Endothelial cell of umbilical vein (primary cell): ENCODE data around the gene DAB1. TPM values are rescaled to one million over a fixed set of nuclear protein-coding genes. Genes with fewer than 3 reads are reported as not detected.

Experiments used
- BruUV-seq: library from RNA; stranded (reverse); fragments of 400-500 nt; replicated peaks from 2 replicates; lab custom pipeline; 2021; lab: Mats Ljungman, UMichigan
- CTCF ChIA-PET: fragments of 300-600, 350-600 bp; sonication (Branson Sonifier 250); formaldehyde crosslinking; loops from one replicate; lab custom pipeline; 2021; ENCODE audit warnings: antibody characterized with exemption, inconsistent platforms; lab: Charles Lee
- POLR2A ChIA-PET: fragments of 300-600, 350-600 bp; sonication (Branson Sonifier 250); formaldehyde crosslinking; loops from one replicate; lab custom pipeline; 2021; ENCODE audit warnings: antibody characterized with exemption, inconsistent platforms; lab: Charles Lee
- DNase-seq: peaks from one replicate; pipeline ENCODE4 v3.0.0-alpha.2; 2011; ENCODE audit warnings: low read depth, low spot score
- FAIRE-seq: peaks from 2 replicates; lab custom pipeline; 2011; peaks lifted over from hg19 to GRCh38; lab: Jason Lieb, UNC
- H2AFZ ChIP-seq: 2 replicates; pipeline ENCODE4 v1.6.0; 2012; ENCODE audit warnings: low read depth, low read length, control low read depth, inconsistent platforms
- H3K27ac ChIP-seq: 2 replicates; pipeline ENCODE4 v1.5.1; 2011; ENCODE audit warnings: low read depth, mild to moderate bottlenecking, control low read depth, low read length, moderate library complexity; ENCODE audit not compliant: insufficient read depth
- H3K27me3 ChIP-seq, 2 experiments: 2 replicates each; pipeline versions ENCODE4 v1.6.0 to v1.6.1; 2011; ENCODE audit warnings: low read length in 2 of 2, mixed read lengths in 1 of 2; ENCODE audit not compliant: control insufficient read depth in 2 of 2, insufficient read depth in 2 of 2
- H3K36me3 ChIP-seq, 2 experiments: 2 replicates in 1 of 2; 3 replicates in 1 of 2; pipeline ENCODE4 v1.5.1; 2011; ENCODE audit warnings: low read length in 2 of 2, mild to moderate bottlenecking in 1 of 2, moderate library complexity in 1 of 2; ENCODE audit not compliant: control insufficient read depth in 2 of 2, insufficient read depth in 2 of 2; ENCODE audit errors: extremely low read depth in 1 of 2
- H3K4me1 ChIP-seq: 3 replicates; pipeline ENCODE4 v1.5.1; 2011; ENCODE audit warnings: mild to moderate bottlenecking, low read length; ENCODE audit not compliant: control insufficient read depth, insufficient read depth; ENCODE audit errors: extremely low read depth
- H3K4me2 ChIP-seq: 2 replicates; pipeline ENCODE4 v1.6.1; 2011; ENCODE audit warnings: low read length, control low read depth, mixed read lengths; ENCODE audit not compliant: insufficient read depth
- H3K4me3 ChIP-seq, 3 experiments: fragments of 200-600 bp in 1 of 3; sonication (generic), shearing (Covaris generic) in 1 of 3; replicated peaks in 1 of 3; 2 replicates each; pipeline ENCODE4 v1.5.1; 2011 to 2016; ENCODE audit warnings: control low read depth in 3 of 3, low read length in 3 of 3, mild to moderate bottlenecking in 2 of 3, inconsistent platforms in 1 of 3, low read depth in 1 of 3, moderate library complexity in 1 of 3; ENCODE audit not compliant: insufficient read depth in 1 of 3
- H3K79me2 ChIP-seq: 2 replicates; pipeline ENCODE4 v1.6.0; 2012; ENCODE audit warnings: low read length, inconsistent platforms; ENCODE audit not compliant: control insufficient read depth, insufficient read depth
- H3K9ac ChIP-seq: replicated peaks from 2 replicates; pipeline ENCODE3; 2011; ENCODE audit warnings: low read length, control low read depth; ENCODE audit not compliant: insufficient read depth; ENCODE audit errors: extremely low read depth
- H3K9me1 ChIP-seq: replicated peaks from 3 replicates; pipeline ENCODE4 v1.6.0; 2011; ENCODE audit warnings: mild to moderate bottlenecking, low read length; ENCODE audit not compliant: control insufficient read depth, insufficient read depth; ENCODE audit errors: extremely low read depth
- H3K9me3 ChIP-seq: replicated peaks from 2 replicates; pipeline ENCODE4 v1.5.1; 2012; ENCODE audit warnings: low read length, inconsistent platforms; ENCODE audit not compliant: control insufficient read depth, insufficient read depth
- H4K20me1 ChIP-seq: replicated peaks from 2 replicates; pipeline ENCODE3; 2011; ENCODE audit warnings: mild to moderate bottlenecking, low read length; ENCODE audit not compliant: control insufficient read depth, insufficient read depth; ENCODE audit errors: extremely low read depth
- CTCF ChIP-seq, 2 donors: IDR thresholded peaks; 1 replicate in 1 of 2; 2 replicates in 1 of 2; pipeline ENCODE4 v1.5.1; 2011; ENCODE audit warnings: low read length in 2 of 2, mild to moderate bottlenecking in 2 of 2, moderate library complexity in 2 of 2, control low read depth in 1 of 2, inconsistent platforms in 1 of 2, low read depth in 1 of 2; ENCODE audit not compliant: insufficient read depth in 1 of 2; ENCODE audit errors: extremely low read depth in 1 of 2
- EZH2 ChIP-seq: IDR thresholded peaks from 2 replicates; pipeline ENCODE4 v1.6.1; 2012; ENCODE audit warnings: borderline replicate concordance, low read depth, mild to moderate bottlenecking, moderate library complexity, low read length, inconsistent platforms; ENCODE audit not compliant: severe bottlenecking
- FOS ChIP-seq: IDR thresholded peaks from 2 replicates; pipeline ENCODE4 v1.6.1; 2011; ENCODE audit warnings: mild to moderate bottlenecking, low read length, moderate library complexity, borderline replicate concordance; ENCODE audit not compliant: insufficient read depth
- GATA2 ChIP-seq: IDR thresholded peaks from 2 replicates; pipeline ENCODE4 v1.7.0; 2011; ENCODE audit warnings: low read depth, mild to moderate bottlenecking, moderate library complexity, mixed read lengths, low read length; ENCODE audit not compliant: insufficient read length, insufficient read depth
- JUN ChIP-seq: IDR thresholded peaks from 2 replicates; pipeline ENCODE4 v1.6.1; 2011; ENCODE audit warnings: borderline replicate concordance, low read depth; ENCODE audit not compliant: insufficient read length, insufficient read depth
- MYC ChIP-seq: IDR thresholded peaks from one replicate; pipeline ENCODE4 v1.6.1; 2011; ENCODE audit warnings: mild to moderate bottlenecking, low read depth, low read length
- POLR2A ChIP-seq: IDR thresholded peaks from 2 replicates; pipeline ENCODE4 v1.6.1; 2012; ENCODE audit warnings: low read depth, mild to moderate bottlenecking, control low read depth, low read length
- POLR2AphosphoS5 ChIP-seq: IDR thresholded peaks from 2 replicates; pipeline ENCODE4 v1.6.1; 2012; ENCODE audit warnings: low read depth, mild to moderate bottlenecking, control low read depth, low read length, moderate library complexity; ENCODE audit not compliant: insufficient read depth
- dilution Hi-C: fragments of 300-500 bp; cut with MboI; formaldehyde crosslinking; loops from one replicate; pipeline ENCODE4 v1.15.0; 2019; ENCODE audit warnings: low sequenced_read_pairs; ENCODE audit not compliant: extremely low pct_ligation_motif_present
- intact Hi-C: fragments of 100-400 bp; cut with micrococcal nuclease; formaldehyde crosslinking; loops from one replicate; pipeline ENCODE4 v1.10.0; 2022
- polyA plus RNA-seq, 4 experiments: library from polyadenylated mRNA; depleted of rRNA in 3 of 4; stranded (reverse) in 3 of 4; unstranded in 1 of 4; fragments of >200 nt; gene quantifications; 2 replicates each; pipeline versions ENCODE4 v1.2.1 to v1.2.3, GENCODE V29; 2011 to 2012; ENCODE audit warnings: missing spikeins in 1 of 4
- total RNA-seq: library from RNA; stranded (reverse); gene quantifications from 2 replicates; pipeline ENCODE4 v1.2.3, GENCODE V29; 2021
- TF ChIP-seq, protein P1 (sequence below): IDR thresholded peaks from 2 replicates; pipeline ENCODE4 v1.6.1; 2011; ENCODE audit not compliant: insufficient read depth, insufficient read length

The DAB1 gene
- total and polyA plus RNA-seq, 2 donors (not counting 3 experiments of a cell fraction or from before 2014, with no cell fraction given): not detected

- intact Hi-C loops (no loop called here), dilution Hi-C loops (no loop called here)
- no TSS peak for BruUV-seq
- Histone ChIP-seq H3K9ac (no peak overlapping the region), H3K9me1 (no peaks in the 10 kb centered on the region), H3K36me3 (no peaks in the 10 kb centered on the region), H3K4me1 (no peaks in the 10 kb centered on the region), H3K4me2 (no peak overlapping the region), H3K9me3 (no peaks in the 10 kb centered on the region), H3K79me2 (no peaks in the 10 kb centered on the region), H3K27ac (no peak overlapping the region), H3K27me3 (no peaks in the 10 kb centered on the region), H3K4me3 (no peak overlapping the region), H2AFZ (no peak overlapping the region), H4K20me1 (no peaks in the 10 kb centered on the region)
- ChIA-PET POLR2A (no interaction called here), CTCF (no interaction called here)
- TF ChIP-seq GATA2: no peak
- TF ChIP-seq FOS: no peak
- no peak for TF ChIP-seq POLR2A
- no peak for TF ChIP-seq MYC
- no peak for TF ChIP-seq POLR2AphosphoS5
- TF ChIP-seq JUN: no peak
- TF ChIP-seq CTCF (IDR thresholded peaks at IDR 0.05; ENCODE audit: extremely low read depth in 1 of 2, insufficient read depth in 1 of 2, low read depth in 1 of 2, low read length in 2 of 2): no peak
- TF ChIP-seq, protein P1, sequence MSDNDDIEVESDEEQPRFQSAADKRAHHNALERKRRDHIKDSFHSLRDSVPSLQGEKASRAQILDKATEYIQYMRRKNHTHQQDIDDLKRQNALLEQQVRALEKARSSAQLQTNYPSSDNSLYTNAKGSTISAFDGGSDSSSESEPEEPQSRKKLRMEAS: no peak
- TF ChIP-seq EZH2: no peak
- DNase-seq (no peak), FAIRE-seq (no peak)
Measured at GRCh38 chr1:57235730-57236510, 187.9 kb downstream of the DAB1 start.
